T-helper 2 cell treated with Interferon-gamma antibody and Interleukin-4, amounts not matched to agents 100 ng/mL and 5 ng/mL, for 36 hours (primary cell): ENCODE measurements around the gene DHX30. TPM values are rescaled to one million over a fixed set of nuclear protein-coding genes. Genes with fewer than 3 reads are reported as not detected.
"Not testable (repeated sequence)": the region's sequence is repeated elsewhere in the genome, so short reads cannot be mapped to it uniquely, and the experiment has no call there.

ENCODE experiments used
- intact Hi-C: fragments of 100-400 bp; cut with micrococcal nuclease; formaldehyde crosslinking; loops from one replicate; pipeline ENCODE4 v1.15.1; 2023
- total RNA-seq: library from RNA; stranded (reverse); gene quantifications from 2 replicates; pipeline ENCODE4 v1.2.3, GENCODE V29; 2022

DHX30 gene
- 89.9 and 90.5 TPM in 2 replicates for total RNA-seq

GRCh38 chr3:47802734-47803479 is at the start of gene DHX30:
TSS of gene DHX30 (plus strand) at chr3:47803138. CDS start at chr3:47810684, 7,546 bp downstream.
- intact Hi-C loops = loop anchor here (1.0 to 5.0 kb wide), 3 partner anchors 14 to 291 kb away; partner anchors contain the start of gene ELP6

- intact Hi-C loops = no loop called here
Observed at GRCh38 chr3:47758261-47759025, 44.5 kb upstream of the DHX30 start.

- intact Hi-C loops = not testable (repeated sequence)
Observed at GRCh38 chr3:47760207-47760606, 42.7 kb upstream of the DHX30 start.

- intact Hi-C loops = no loop called here
Observed at GRCh38 chr3:47761046-47761445, 41.9 kb upstream of the DHX30 start.

GRCh38 chr3:47762233-47762632 is 40.7 kb upstream of the DHX30 start:
- intact Hi-C loops = no loop called here

- intact Hi-C loops = no loop called here
Observed at GRCh38 chr3:47766186-47766585, 36.8 kb upstream of the DHX30 start.

GRCh38 chr3:47772047-47772446 is 30.9 kb upstream of the DHX30 start:
- intact Hi-C loops = no loop called here

GRCh38 chr3:47772788-47773187 is 30.1 kb upstream of the DHX30 start:
- intact Hi-C loops = no loop called here

GRCh38 chr3:47778746-47779145 is 24.2 kb upstream of the DHX30 start:
- intact Hi-C loops = no loop called here

GRCh38 chr3:47780741-47781684 is 21.9 kb upstream of the DHX30 start:
- intact Hi-C loops = loop anchor here (1.0 to 10.0 kb wide), 7 partner anchors 8 to 498 kb away; partner anchors contain the start of genes ELP6, KIF9, KLHL18 and PTPN23

GRCh38 chr3:47781685-47782445 is 21.1 kb upstream of the DHX30 start, which contains the start of gene SMARCC1:
TSS of gene SMARCC1 (minus strand) at chr3:47781893. CDS start at chr3:47781797, 96 bp downstream.
- intact Hi-C loops = loop anchor here (1.0 to 10.0 kb wide), 8 partner anchors 7 to 499 kb away; partner anchors contain the start of genes ELP6, KIF9, KLHL18 and PTPN23

- intact Hi-C loops = loop anchor here (1.0 to 10.0 kb wide), 3 partner anchors 43 to 400 kb away; partner anchors contain the start of gene PTPN23
Observed at GRCh38 chr3:47782446-47783308, 20.3 kb upstream of the DHX30 start.

GRCh38 chr3:47783673-47784072 is 19.3 kb upstream of the DHX30 start:
- intact Hi-C loops = loop anchor here (5.0 to 10.0 kb wide), 2 partner anchors 59 to 401 kb away; partner anchors contain the start of gene PTPN23

GRCh38 chr3:47791193-47791855 is 11.6 kb upstream of the DHX30 start:
- intact Hi-C loops = no loop called here

GRCh38 chr3:47792699-47793098 is 10.2 kb upstream of the DHX30 start:
- intact Hi-C loops = no loop called here

GRCh38 chr3:47794544-47794943 is 8.4 kb upstream of the DHX30 start:
- intact Hi-C loops = no loop called here

GRCh38 chr3:47799733-47800132 is 3.2 kb upstream of the DHX30 start:
- intact Hi-C loops = loop anchor here (5.0 kb wide), 1 partner anchor 287 kb away; the partner anchor contains the start of gene ELP6

GRCh38 chr3:47803480-47804025 is 615 bp downstream of the DHX30 start:
- intact Hi-C loops = loop anchor here (1.0 to 5.0 kb wide), 3 partner anchors 14 to 291 kb away; partner anchors contain the start of gene ELP6
